Liver (tissue), 9 donors: Measurements from ENCODE around the gene ASB2. TPM values are rescaled to one million over a fixed set of nuclear protein-coding genes. Genes with fewer than 3 reads are reported as not detected.

Experiments
- DNase-seq: peaks from one replicate; pipeline ENCODE4 v3.0.0-alpha.2; 2017; ENCODE audit warnings: low spot score
- H3K27ac ChIP-seq, 2 donors: one replicate each; pipeline ENCODE4 v1.7.0; 2013; ENCODE audit warnings: inconsistent platforms in 2 of 2, low read length in 2 of 2, control low read depth in 1 of 2, low read depth in 1 of 2, mild to moderate bottlenecking in 1 of 2
- H3K27me3 ChIP-seq, 4 donors: one replicate each; pipeline versions ENCODE4 v1.6.1 to v1.7.0; 2013; ENCODE audit warnings: low read length in 3 of 4, inconsistent platforms in 1 of 4, mild to moderate bottlenecking in 1 of 4, moderate library complexity in 1 of 4; ENCODE audit not compliant: control insufficient read depth in 4 of 4, insufficient read depth in 4 of 4
- H3K36me3 ChIP-seq, 4 donors: one replicate each; pipeline versions ENCODE4 v1.6.1 to v1.7.0; 2013; ENCODE audit warnings: low read length in 3 of 4, mild to moderate bottlenecking in 3 of 4, low read depth in 1 of 4, moderate library complexity in 1 of 4; ENCODE audit not compliant: control insufficient read depth in 4 of 4, insufficient read depth in 3 of 4
- H3K4me1 ChIP-seq, 4 donors: one replicate each; pipeline versions ENCODE4 v1.6.1 to v1.7.0; 2013; ENCODE audit warnings: low read length in 3 of 4, mild to moderate bottlenecking in 3 of 4, moderate library complexity in 1 of 4; ENCODE audit not compliant: control insufficient read depth in 4 of 4, insufficient read depth in 4 of 4
- H3K4me3 ChIP-seq, 3 donors: one replicate each; pipeline versions ENCODE4 v1.6.1 to v1.7.0; 2013; ENCODE audit warnings: low read length in 3 of 3, control low read depth in 1 of 3, low read depth in 1 of 3, mild to moderate bottlenecking in 1 of 3
- H3K9ac ChIP-seq, 2 donors: one replicate each; pipeline ENCODE4 v1.7.0; 2013; ENCODE audit warnings: low read length in 2 of 2, mild to moderate bottlenecking in 2 of 2, moderate library complexity in 2 of 2, control low read depth in 1 of 2, low read depth in 1 of 2
- H3K9me3 ChIP-seq, 4 donors: one replicate each; pipeline versions ENCODE4 v1.6.1 to v1.7.0; 2013; ENCODE audit warnings: low read length in 3 of 4; ENCODE audit not compliant: control insufficient read depth in 4 of 4
- EGR1 ChIP-seq, 2 donors: IDR thresholded peaks; 2 replicates each; pipeline ENCODE4 v1.6.1; 2016 to 2018; ENCODE audit warnings: antibody characterized with exemption in 2 of 2, low read depth in 2 of 2
- JUND ChIP-seq, 2 donors: IDR thresholded peaks; 2 replicates each; pipeline ENCODE4 v1.6.1; 2016; ENCODE audit warnings: antibody characterized with exemption in 2 of 2
- YY1 ChIP-seq: IDR thresholded peaks from 2 replicates; pipeline ENCODE4 v1.6.1; 2016; ENCODE audit warnings: antibody characterized with exemption, mild to moderate bottlenecking
- WGBS: extraction: QIAGEN DNeasy Blood & Tissue Kit; methylation state at CpG from one replicate; pipeline ENCODE4 v1.1.7; 2013; 5-methylcytosine and 5-hydroxymethylcytosine counted together
- polyA plus RNA-seq, 2 donors: library from polyadenylated mRNA; stranded (reverse) in 1 of 2; unstranded in 1 of 2; fragments of 200-250 nt in 1 of 2; fragments of >200 nt in 1 of 2; fragmentation: Nextera tagmentation in 1 of 2; extraction: Ambion mirVana in 1 of 2; gene quantifications; one replicate each; pipeline versions ENCODE4 v1.2.1 to v1.2.3, GENCODE V29; 2013 to 2015
- total RNA-seq, 2 donors: library from RNA; depleted of rRNA; stranded (reverse); fragments of >200 nt; gene quantifications; one replicate each; pipeline ENCODE4 v1.2.3, GENCODE V29; 2014
- TF ChIP-seq, protein P1 (sequence below): IDR thresholded peaks from 2 replicates; pipeline ENCODE4 v1.6.1; 2016; ENCODE audit warnings: antibody characterized with exemption
- TF ChIP-seq, protein P2 (sequence below): IDR thresholded peaks from 2 replicates; pipeline ENCODE4 v1.6.1; 2016; ENCODE audit warnings: antibody characterized with exemption, mild to moderate bottlenecking
- TF ChIP-seq, protein P3 (sequence below): fragments of 150-350 bp; IDR thresholded peaks from 2 replicates; pipeline ENCODE4 v1.5.1; 2017; ENCODE audit warnings: improper control_type of control experiment, low read depth, low read length; ENCODE audit not compliant: missing input control
- donor health status: healthy.
- donor health status: healthy.
- donor health status: healthy.
- donor health status: healthy.
- donor health status: healthy.

Gene ASB2
- total and polyA plus RNA-seq, 4 donors: 0.18 to 0.56 (median 0.38) TPM

DNA sequence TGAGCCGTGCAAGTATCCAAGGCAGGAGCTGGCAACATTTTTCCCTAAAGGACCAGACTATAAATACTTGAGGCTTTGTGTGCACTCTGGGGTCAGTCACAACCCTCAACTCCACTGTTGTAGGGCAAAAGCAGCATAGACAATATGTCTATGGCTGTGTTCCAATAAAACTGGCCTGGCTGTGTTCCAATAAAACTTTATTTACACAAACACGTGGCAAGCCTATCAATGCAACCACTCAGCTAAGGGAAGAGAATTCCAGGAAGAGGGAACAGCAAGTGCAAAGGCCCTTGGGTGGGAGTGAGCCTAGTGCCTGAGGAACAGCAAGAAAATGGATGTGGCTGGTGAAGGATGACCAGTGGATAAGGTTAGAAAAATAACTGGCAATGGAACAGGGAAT, 60.6 kb downstream of the ASB2 start:
- no peaks in the 10 kb centered on the region for H3K36me3 ChIP-seq
- H3K4me3 ChIP-seq: no peak overlapping the region
- no peak for DNase-seq
- no peaks in the 10 kb centered on the region for H3K27me3 ChIP-seq
- no peaks in the 10 kb centered on the region for H3K4me1 ChIP-seq
- TF ChIP-seq, protein P1, sequence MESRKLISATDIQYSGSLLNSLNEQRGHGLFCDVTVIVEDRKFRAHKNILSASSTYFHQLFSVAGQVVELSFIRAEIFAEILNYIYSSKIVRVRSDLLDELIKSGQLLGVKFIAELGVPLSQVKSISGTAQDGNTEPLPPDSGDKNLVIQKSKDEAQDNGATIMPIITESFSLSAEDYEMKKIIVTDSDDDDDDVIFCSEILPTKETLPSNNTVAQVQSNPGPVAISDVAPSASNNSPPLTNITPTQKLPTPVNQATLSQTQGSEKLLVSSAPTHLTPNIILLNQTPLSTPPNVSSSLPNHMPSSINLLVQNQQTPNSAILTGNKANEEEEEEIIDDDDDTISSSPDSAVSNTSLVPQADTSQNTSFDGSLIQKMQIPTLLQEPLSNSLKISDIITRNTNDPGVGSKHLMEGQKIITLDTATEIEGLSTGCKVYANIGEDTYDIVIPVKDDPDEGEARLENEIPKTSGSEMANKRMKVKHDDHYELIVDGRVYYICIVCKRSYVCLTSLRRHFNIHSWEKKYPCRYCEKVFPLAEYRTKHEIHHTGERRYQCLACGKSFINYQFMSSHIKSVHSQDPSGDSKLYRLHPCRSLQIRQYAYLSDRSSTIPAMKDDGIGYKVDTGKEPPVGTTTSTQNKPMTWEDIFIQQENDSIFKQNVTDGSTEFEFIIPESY: no peak
- H3K27ac ChIP-seq: no peak overlapping the region
- peaks cover 0 to 3% (median under 1%) of the 10 kb centered on the region in 4 donors for H3K9me3 ChIP-seq
- H3K9ac ChIP-seq: no peak overlapping the region
- 41% methylated on average over 2 of the region's 2 CpGs for WGBS

DNA sequence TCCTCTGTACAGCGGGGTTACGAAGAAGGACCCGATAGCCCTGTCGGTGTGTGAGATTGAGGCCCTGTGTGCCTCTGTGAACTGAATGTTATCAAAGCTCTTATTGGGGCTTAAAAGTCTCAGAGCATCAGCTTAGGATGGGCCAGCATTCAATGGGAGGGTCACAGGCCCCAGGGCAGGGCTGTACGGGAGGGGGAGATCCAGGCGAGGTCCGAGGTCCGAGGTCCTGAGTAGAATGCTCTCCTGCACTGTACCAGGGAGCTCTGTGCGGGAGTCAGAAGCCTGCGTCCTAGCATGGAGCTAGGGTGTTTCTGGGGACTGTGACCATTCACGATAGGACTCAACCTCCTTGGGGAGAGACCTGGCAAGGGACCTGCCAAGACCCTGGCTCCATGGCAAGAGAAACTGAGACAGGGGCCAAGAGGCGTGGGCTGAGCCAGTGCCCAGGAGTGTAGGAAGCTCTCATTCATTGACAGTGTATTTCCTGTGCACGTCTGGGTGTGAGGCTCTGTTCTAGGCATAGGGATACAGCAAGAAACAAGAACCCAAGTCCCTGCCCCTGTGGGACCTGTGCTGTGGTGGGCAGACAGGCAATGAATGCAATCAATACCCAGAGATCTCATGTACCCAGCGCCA, 61.2 kb downstream of the ASB2 start:
- no peak overlapping the region for H3K9ac ChIP-seq
- no peak for DNase-seq
- H3K36me3 ChIP-seq: no peaks in the 10 kb centered on the region
- 88% methylated on average over 14 of the region's 14 CpGs for WGBS
- no peak overlapping the region for H3K4me3 ChIP-seq
- H3K9me3 ChIP-seq: peaks cover 0 to 3% (median under 1%) of the 10 kb centered on the region in 4 donors
- no peak overlapping the region for H3K27ac ChIP-seq
- H3K27me3 ChIP-seq: no peaks in the 10 kb centered on the region
- H3K4me1 ChIP-seq: no peaks in the 10 kb centered on the region
- TF ChIP-seq, protein P2, sequence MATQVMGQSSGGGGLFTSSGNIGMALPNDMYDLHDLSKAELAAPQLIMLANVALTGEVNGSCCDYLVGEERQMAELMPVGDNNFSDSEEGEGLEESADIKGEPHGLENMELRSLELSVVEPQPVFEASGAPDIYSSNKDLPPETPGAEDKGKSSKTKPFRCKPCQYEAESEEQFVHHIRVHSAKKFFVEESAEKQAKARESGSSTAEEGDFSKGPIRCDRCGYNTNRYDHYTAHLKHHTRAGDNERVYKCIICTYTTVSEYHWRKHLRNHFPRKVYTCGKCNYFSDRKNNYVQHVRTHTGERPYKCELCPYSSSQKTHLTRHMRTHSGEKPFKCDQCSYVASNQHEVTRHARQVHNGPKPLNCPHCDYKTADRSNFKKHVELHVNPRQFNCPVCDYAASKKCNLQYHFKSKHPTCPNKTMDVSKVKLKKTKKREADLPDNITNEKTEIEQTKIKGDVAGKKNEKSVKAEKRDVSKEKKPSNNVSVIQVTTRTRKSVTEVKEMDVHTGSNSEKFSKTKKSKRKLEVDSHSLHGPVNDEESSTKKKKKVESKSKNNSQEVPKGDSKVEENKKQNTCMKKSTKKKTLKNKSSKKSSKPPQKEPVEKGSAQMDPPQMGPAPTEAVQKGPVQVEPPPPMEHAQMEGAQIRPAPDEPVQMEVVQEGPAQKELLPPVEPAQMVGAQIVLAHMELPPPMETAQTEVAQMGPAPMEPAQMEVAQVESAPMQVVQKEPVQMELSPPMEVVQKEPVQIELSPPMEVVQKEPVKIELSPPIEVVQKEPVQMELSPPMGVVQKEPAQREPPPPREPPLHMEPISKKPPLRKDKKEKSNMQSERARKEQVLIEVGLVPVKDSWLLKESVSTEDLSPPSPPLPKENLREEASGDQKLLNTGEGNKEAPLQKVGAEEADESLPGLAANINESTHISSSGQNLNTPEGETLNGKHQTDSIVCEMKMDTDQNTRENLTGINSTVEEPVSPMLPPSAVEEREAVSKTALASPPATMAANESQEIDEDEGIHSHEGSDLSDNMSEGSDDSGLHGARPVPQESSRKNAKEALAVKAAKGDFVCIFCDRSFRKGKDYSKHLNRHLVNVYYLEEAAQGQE: no peak
- TF ChIP-seq, protein P3, sequence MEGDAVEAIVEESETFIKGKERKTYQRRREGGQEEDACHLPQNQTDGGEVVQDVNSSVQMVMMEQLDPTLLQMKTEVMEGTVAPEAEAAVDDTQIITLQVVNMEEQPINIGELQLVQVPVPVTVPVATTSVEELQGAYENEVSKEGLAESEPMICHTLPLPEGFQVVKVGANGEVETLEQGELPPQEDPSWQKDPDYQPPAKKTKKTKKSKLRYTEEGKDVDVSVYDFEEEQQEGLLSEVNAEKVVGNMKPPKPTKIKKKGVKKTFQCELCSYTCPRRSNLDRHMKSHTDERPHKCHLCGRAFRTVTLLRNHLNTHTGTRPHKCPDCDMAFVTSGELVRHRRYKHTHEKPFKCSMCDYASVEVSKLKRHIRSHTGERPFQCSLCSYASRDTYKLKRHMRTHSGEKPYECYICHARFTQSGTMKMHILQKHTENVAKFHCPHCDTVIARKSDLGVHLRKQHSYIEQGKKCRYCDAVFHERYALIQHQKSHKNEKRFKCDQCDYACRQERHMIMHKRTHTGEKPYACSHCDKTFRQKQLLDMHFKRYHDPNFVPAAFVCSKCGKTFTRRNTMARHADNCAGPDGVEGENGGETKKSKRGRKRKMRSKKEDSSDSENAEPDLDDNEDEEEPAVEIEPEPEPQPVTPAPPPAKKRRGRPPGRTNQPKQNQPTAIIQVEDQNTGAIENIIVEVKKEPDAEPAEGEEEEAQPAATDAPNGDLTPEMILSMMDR: no peak
- TF ChIP-seq YY1: no peak

DNA sequence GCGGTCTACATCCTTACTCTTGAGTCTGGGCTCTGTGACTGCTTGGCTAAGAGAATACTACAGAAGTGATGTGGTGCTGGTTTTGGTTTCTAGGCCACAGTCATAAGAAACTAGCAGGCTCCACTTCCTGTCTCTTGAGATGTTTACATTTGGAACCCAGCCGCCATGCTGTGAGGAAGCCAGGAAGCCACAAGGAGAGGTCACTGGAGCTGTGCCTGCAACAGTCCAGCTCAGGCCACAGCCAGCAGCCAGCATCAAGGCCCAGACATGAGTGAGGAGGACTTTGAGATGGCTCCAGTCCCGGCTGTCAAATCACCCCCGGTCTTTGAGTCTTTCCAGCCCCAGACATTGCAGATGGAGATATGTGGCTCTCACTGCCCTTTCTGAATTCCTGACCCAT, 62.1 kb downstream of the ASB2 start:
- WGBS: 85% methylated on average over 4 of the region's 4 CpGs
- Histone ChIP-seq H3K36me3 (no peaks in the 10 kb centered on the region), H3K27ac (no peak overlapping the region), H3K27me3 (no peaks in the 10 kb centered on the region), H3K9ac (no peak overlapping the region), H3K4me3 (no peak overlapping the region), H3K4me1 (no peaks in the 10 kb centered on the region), H3K9me3 (peaks cover 0 to 3% (median under 1%) of the 10 kb centered on the region in 4 donors)
- no peak for DNase-seq
- TF ChIP-seq EGR1 (IDR thresholded peaks at IDR 0.05; ENCODE audit: low read depth in 2 of 2): no peak
- no peak for TF ChIP-seq JUND (IDR thresholded peaks at IDR 0.05)
